GM19099 (cell line): Measurements from ENCODE around the gene AHNAK.

Experiments used
- POLR2A ChIP-seq: IDR thresholded peaks from 3 replicates; pipeline ENCODE4 v1.6.1; 2011; ENCODE audit warnings: low read depth; ENCODE audit not compliant: insufficient read length; ENCODE audit errors: extremely low read depth

The AHNAK gene

GRCh38 chr11:62430425-62430824, 116.2 kb downstream of the AHNAK start:
- no peak for TF ChIP-seq POLR2A

DNA sequence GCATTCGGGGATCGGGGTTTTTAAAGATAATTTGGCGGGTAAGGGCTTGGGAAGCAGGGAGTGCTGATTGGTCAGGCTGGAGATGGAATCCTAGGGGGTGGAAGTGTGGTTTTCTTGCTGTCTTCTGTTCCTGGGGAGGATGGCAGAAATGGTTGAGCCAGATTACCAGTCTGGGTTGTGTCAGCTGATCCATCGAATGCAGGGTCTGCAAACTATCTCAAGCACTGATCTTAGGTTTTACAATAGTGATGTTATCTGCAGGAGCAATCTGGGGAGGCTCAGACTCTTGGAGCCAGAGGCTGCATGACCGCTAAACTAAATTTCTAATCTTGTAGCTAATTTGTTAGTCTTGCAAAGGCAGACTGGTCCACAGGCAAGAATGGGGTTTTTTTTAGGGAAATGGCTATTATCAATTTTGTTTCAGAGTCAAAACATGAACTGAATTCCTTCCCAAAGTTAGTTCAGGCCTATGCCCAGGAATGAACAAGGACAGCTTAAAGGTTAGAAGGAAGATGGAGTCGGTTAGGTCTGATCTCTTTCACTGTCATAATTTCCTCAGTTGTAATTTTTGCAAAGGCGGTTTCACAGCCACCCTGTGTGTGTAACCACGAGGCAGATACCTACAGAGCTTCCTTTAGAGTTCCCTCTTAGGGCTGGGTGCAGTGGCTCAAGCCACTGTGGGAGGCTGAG, 117.6 kb downstream of the AHNAK start:
- no peak for TF ChIP-seq POLR2A

DNA sequence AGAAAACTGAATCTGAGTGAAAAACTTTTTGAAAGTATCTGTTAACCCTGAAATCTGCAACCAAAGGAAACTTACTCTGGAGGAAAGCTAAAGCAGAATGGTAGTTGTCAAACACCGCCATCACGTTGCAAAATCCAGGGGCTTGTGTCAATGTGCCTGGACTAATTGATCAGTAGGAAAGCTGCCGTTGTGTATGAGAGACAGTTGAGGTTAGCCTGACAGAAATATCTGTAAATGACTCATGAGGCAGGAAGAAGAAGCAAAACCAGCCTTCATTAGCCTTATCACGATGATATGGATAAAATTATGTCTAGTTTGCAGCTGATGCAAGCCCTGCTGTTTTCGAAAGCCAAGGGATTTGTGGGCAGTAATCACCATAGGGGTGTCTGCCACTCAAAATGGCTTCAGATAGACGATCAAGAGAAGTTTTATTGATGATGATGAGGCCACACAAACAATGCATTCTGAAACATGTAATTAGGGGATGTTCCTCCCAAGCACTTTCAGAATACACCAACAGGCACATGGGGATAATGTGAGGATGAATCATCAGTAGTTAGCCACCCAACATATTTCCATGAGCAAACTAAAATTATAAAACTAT, 118.9 kb downstream of the AHNAK start:
- TF ChIP-seq POLR2A: no peak

DNA sequence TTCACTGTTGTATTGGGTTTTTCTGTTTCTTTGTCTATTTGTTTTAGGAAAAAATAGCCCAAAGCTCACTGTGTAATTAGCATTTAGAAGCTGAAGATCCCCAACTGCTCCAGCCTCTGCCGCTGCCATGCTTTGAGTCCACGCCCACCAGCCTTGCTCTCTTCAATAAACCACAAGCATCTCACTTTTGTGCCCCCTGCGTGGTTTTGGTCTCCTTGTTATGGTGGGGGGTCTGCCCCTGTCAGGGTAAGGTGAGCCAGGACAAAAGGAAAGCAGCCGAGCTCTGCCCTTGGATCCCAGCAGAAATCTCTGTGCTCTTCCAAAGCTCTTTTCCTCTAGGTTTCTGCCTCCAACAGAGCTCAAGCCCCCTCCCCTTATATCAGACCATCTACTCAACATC, 123.6 kb downstream of the AHNAK start:
- no peak for TF ChIP-seq POLR2A

DNA sequence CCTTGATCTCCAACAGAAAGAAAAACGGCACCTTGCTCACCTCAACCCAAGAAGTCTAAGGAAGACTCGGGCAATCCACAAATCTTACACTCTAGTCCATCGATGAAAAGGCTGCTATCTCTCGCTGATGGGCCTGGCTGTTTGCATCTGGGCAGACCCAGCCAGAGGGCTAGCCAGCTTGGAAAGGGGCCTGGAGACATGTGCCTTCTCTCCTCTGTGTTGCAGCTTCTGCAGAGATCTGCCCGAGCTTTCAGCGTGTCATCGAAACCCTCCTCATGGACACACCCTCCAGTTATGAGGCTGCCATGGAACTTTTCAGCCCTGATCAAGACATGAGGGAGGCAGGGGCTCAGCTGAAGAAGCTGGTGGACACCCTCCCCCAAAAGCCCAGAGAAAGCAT, 124.6 kb downstream of the AHNAK start:
- no peak for TF ChIP-seq POLR2A

DNA sequence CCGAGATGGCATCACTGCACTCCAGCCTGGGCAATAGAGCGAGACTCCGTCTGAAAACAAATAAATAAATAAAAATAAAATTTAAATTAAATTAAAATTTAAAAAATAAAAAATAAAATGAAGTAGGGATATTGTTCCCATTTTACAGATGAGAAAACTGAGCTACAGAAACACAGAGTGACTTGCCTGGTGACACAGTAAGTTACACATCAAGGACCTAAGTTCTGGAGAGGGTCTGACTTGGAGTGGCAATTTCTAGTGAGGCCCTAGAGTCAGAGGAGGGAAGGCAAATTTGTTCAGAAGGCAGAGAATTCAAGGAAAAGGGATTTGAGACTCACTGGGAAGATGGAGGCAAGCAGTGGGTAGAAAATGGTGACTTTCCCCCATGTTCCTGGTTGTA, 125.7 kb downstream of the AHNAK start:
- TF ChIP-seq POLR2A: no peak

- no peak for TF ChIP-seq POLR2A
Observed at GRCh38 chr11:62419943-62420342, 126.7 kb downstream of the AHNAK start.

DNA sequence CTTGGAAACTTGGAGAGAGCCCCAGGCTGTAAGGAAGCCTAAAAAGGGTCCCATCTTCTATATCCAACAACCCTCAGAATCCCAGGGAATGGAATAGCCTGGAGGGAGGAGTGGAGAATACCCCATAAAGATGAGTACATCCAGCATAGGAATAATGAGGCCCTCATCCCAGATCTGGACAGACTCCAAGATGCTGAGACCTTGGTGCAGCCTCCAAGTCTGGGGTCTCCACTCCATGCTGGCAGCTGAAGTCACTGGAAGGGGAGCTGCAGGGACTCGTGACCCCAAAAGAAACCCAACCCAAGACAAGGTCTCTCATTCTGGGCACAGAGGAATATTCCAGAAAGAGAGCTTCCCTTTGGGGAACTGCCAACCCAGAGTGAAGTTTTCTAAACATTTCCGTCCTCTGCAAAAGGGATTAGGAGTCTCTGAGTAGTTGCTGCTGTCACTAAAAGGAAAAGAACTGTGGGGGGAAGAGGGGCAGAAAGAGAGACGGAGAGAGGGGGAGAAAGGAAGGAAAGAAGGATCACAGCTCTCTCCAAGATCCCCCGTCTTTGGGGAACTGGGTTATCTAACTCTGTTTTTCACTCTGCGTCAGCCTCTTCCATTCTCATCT, 127.2 kb downstream of the AHNAK start:
- TF ChIP-seq POLR2A: no peak

DNA sequence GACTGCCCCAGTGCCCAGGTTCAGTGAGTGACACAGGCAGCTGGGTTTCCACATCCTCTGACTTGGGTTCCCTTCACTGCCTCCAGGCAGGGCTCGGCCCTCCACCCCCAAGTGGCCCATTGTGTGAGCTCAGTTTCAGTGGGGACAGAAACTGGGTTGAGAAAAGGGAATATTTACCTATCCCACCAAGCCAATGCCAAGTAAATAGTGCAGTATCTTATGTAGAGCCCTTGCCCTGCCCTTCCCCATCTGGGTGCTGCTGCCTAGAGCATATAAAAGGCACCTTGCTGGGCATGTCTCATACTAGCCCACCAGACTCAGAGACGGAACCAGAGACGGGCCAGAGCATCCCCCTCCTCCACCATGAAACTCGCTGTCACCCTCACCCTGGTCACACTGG, 127.9 kb downstream of the AHNAK start, which contains the start of gene SCGB1A1:
SCGB1A1 (plus strand) TSS at position 301 of the 400 bp plus-strand sequence; CDS start at position 364, 63 bp downstream.
- TF ChIP-seq POLR2A: no peak

- no peak for TF ChIP-seq POLR2A
Observed at GRCh38 chr11:62418136-62418535, 128.5 kb downstream of the AHNAK start.

DNA sequence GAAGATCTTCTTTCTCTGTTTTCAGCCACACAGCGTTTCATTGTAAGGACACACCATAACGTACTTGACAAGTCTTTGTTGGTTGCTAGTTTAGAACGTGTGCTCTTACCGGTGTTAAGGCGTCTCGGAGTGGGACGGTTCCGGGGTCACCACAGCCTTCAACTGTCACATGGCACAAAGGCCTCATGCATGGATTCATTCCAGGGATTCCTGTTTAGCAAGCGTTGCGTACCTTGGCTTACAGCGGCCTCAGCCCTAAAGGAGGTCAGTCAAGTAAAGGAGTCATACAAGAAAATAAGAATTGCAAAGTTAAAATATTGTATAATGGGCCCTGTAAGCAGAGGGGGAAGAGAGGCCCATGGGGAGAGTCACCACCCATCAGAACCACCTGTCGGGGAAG, 130.0 kb downstream of the AHNAK start:
- TF ChIP-seq POLR2A: no peak

DNA sequence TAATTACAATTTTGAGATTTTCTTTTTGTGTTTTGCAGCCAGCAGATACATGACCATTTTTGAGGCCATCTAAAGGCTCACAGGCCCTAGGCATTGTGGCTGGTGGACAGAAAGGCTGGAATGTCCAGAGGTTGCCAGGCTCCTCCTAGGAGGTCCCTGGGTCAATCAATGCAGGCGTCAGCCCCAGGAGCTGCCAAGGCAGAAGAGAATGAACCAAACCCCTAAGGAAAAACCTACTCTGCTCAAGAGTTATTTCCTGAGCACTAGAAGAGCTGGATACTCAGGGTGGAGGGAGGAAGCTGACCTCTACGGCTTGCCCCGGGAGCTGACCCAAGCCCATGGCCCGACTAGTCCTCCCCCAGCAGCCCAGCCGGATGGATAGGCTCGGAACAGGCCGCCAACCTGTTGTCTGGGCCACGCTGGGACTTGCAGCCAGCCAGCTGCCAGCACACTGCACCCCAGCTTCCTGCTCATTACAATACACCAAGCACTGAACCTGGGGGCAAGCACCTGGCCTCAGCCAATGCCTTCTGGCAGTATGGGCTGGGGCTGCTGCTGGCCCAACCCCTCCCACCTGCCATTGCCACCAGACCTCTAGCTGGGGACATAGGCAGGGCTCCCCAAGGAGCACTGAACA, 133.4 kb downstream of the AHNAK start:
- no peak for TF ChIP-seq POLR2A

DNA sequence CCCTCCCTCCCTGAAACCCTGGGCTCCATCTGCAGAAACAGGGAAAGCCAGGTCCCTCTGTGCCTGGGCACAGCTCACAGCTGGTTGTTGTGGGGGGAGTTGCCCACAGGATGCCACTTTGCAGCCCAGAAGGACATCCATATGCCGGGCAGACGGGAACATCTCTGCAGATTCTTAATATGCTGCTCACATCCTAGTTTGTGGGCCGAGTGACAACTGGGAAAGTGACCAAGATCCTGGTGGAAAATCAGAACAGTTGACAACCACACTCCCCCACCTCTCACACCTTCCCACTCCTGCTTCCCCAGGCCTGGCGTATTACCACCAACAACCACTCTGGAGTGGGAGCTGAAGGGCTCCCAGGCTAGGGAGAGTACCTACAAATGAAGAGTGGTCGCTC, 135.1 kb downstream of the AHNAK start:
- no peak for TF ChIP-seq POLR2A

DNA sequence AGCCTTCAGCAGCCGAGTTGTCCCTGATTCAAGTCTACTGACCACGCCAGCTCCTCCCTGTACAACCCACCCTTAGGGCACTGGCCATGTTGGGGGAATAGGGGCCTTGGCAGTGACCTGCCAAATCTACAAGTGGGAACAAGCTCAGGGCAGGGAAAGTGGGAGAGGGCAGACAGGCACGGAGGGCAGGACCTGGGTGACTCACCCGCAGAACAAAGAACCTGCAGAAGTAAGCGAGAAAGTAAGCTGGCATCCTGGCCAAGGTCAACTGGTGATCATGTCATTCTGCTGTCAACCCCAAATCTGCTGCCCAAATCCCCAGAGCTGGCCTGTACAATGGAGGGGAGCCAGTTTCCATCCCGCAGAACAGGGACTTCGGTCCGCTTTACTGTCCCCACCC, 135.6 kb downstream of the AHNAK start:
- TF ChIP-seq POLR2A: no peak

DNA sequence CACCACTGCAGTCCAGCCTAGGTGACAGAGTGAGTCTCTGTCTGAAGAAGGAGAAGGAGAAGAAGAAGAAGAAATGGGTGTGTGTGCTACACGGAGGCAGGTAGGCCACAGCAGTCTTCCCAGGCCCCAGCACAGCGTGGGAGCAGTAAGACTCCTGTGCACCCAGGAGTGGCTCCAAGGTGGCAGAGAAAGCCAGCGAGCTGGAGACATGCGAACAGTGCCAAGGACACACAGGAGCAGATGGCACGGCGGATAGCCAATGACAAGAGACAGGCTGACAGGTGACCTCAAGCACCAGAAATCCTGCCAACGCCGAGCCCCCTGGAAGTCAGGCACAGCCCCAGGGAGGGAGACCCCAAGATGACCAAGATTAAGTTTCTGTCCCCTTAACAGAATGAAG, 136.8 kb downstream of the AHNAK start:
- TF ChIP-seq POLR2A: no peak

GRCh38 chr11:62406034-62406433, 140.6 kb downstream of the AHNAK start:
- TF ChIP-seq POLR2A: no peak
